AG04450 (cell line): ENCODE measurements around the gene GABRB1. TPM values are rescaled to one million over a fixed set of nuclear protein-coding genes. Genes with fewer than 3 reads are reported as not detected.

Source experiments
- CTCF ChIA-PET: fragments of 300-600, 350-600 bp; formaldehyde crosslinking; extraction: SDS; loops from one replicate; lab custom pipeline; 2022; ENCODE audit warnings: antibody characterized with exemption, inconsistent platforms; lab: Charles Lee
- POLR2A ChIA-PET: fragments of 350-600 bp; formaldehyde crosslinking; extraction: SDS; loops from one replicate; lab custom pipeline; 2021; ENCODE audit warnings: antibody characterized with exemption, inconsistent platforms; lab: Yijun Ruan, JAX
- DNase-seq: peaks from one replicate; pipeline ENCODE4 v3.0.0-alpha.2; 2011; ENCODE audit warnings: low read depth, low spot score
- H3K27ac ChIP-seq: one replicate; pipeline ENCODE4 v1.5.1; 2012; ENCODE audit warnings: low read depth, low read length, control low read depth
- H3K27me3 ChIP-seq: one replicate; pipeline ENCODE4 v1.6.0; 2012; ENCODE audit warnings: low read length; ENCODE audit not compliant: control insufficient read depth, insufficient read depth
- H3K4me3 ChIP-seq: 2 replicates; pipeline ENCODE4 v1.5.1; 2011; ENCODE audit warnings: mild to moderate bottlenecking, low read depth, low read length, control low read depth
- H3K9me3 ChIP-seq: 2 replicates; pipeline ENCODE4 v1.5.1; 2012; ENCODE audit warnings: low read length; ENCODE audit not compliant: control insufficient read depth, insufficient read depth
- CTCF ChIP-seq: IDR thresholded peaks from 2 replicates; pipeline ENCODE4 v1.5.1; 2011; ENCODE audit warnings: low read depth, low read length, control low read depth, inconsistent platforms
- polyA plus RNA-seq: library from polyadenylated mRNA; depleted of rRNA; stranded (reverse); fragments of >200 nt; gene quantifications from 2 replicates; pipeline ENCODE4 v1.2.3, GENCODE V29; 2011

GABRB1 gene
- polyA plus RNA-seq, 1 experiment: 8.1 TPM

- POLR2A ChIA-PET: no interaction called here
- TF ChIP-seq CTCF: no peak
- CTCF ChIA-PET: no interaction called here
- no peak overlapping the region for H3K4me3 ChIP-seq
- no peaks in the 10 kb centered on the region for H3K9me3 ChIP-seq
- no peaks in the 10 kb centered on the region for H3K27me3 ChIP-seq
- DNase-seq: no peak
- H3K27ac ChIP-seq: no peak overlapping the region
These were observed 204.4 kb downstream of the GABRB1 start for GRCh38 chr4:47235721-47236120.

- Histone ChIP-seq H3K27ac (no peak overlapping the region), H3K9me3 (no peaks in the 10 kb centered on the region), H3K27me3 (no peaks in the 10 kb centered on the region), H3K4me3 (no peak overlapping the region)
- TF ChIP-seq CTCF: no peak
- ChIA-PET CTCF (interaction anchor here (0.8 to 1.0 kb wide), 2 partner anchors 116 to 307 kb away, joined by 3 read pairs; no protein-coding TSS in a partner anchor), POLR2A (interaction anchor here (0.5 to 0.7 kb wide), 2 partner anchors 45 to 246 kb away, joined by 3 read pairs; partner anchors contain the start of gene ATP10D)
- DNase-seq: no peak
These were observed 207.3 kb downstream of the GABRB1 start for GRCh38 chr4:47238667-47239066.

GRCh38 chr4:47239649-47240048 is 208.3 kb downstream of the GABRB1 start:
- ChIA-PET POLR2A (no interaction called here), CTCF (interaction anchor here (1.2 kb wide), 1 partner anchor 117 kb away, joined by 3 read pairs; no protein-coding TSS in a partner anchor)
- H3K4me3 ChIP-seq: no peak overlapping the region
- no peaks in the 10 kb centered on the region for H3K9me3 ChIP-seq
- no peaks in the 10 kb centered on the region for H3K27me3 ChIP-seq
- no peak overlapping the region for H3K27ac ChIP-seq
- no peak for DNase-seq
- no peak for TF ChIP-seq CTCF

- TF ChIP-seq CTCF: no peak
- POLR2A ChIA-PET: no interaction called here
- CTCF ChIA-PET: no interaction called here
- H3K9me3 ChIP-seq: no peaks in the 10 kb centered on the region; the same call in 1 of the 2 replicates
- no peak overlapping the region for H3K27ac ChIP-seq
- no peaks in the 10 kb centered on the region for H3K27me3 ChIP-seq
- no peak overlapping the region for H3K4me3 ChIP-seq
- DNase-seq: no peak
These were observed 220.2 kb downstream of the GABRB1 start for GRCh38 chr4:47251348-47252135.

GRCh38 chr4:47263721-47264120 is 232.4 kb downstream of the GABRB1 start:
- DNase-seq: no peak
- Histone ChIP-seq H3K27ac (no peak overlapping the region), H3K27me3 (no peaks in the 10 kb centered on the region), H3K4me3 (no peak overlapping the region), H3K9me3 (no peaks in the 10 kb centered on the region)
- CTCF ChIA-PET: no interaction called here
- POLR2A ChIA-PET: no interaction called here
- no peak for TF ChIP-seq CTCF
